ENCODE data around the gene PNN. TPM values are rescaled to one million over a fixed set of nuclear protein-coding genes. Genes with fewer than 3 reads are reported as not detected.
"Not testable (repeated sequence)": the region's sequence is repeated elsewhere in the genome, so short reads cannot be mapped to it uniquely, and the experiment has no call there.

The PNN gene
- total RNA-seq, 1 donor from 2014 or later, result 30.1 TPM

GRCh38 chr14:39203659-39204606 is 28.9 kb downstream of the PNN start:
- TF ChIP-seq CTCF (IDR thresholded peaks at IDR 0.05; ENCODE audit: borderline replicate concordance), result no peak
- H3K27me3 ChIP-seq (ENCODE audit: low read depth), result no peaks in the 10 kb centered on the region
- H3K4me1 ChIP-seq, result no peaks in the 10 kb centered on the region
- DNase-seq, result no peak
- no peaks in the 10 kb centered on the region for H3K9me3 ChIP-seq (replicated peaks)
- intact Hi-C loops (cut with micrococcal nuclease), result no loop called here
- no peak overlapping the region for H3K27ac ChIP-seq (replicated peaks)
- no peaks in the 10 kb centered on the region for H3K36me3 ChIP-seq
- no peak overlapping the region for H3K4me3 ChIP-seq

- H3K36me3 ChIP-seq; intact Hi-C loops (cut with micrococcal nuclease); H3K27me3 ChIP-seq (ENCODE audit: low read depth); H3K4me3 ChIP-seq; H3K9me3 ChIP-seq (replicated peaks); DNase-seq; H3K27ac ChIP-seq (replicated peaks); H3K4me1 ChIP-seq: not testable (repeated sequence)
Observed at GRCh38 chr14:39207430-39207829, 32.4 kb downstream of the PNN start.

- H3K4me3 ChIP-seq, result no peak overlapping the region
- H3K4me1 ChIP-seq, result no peaks in the 10 kb centered on the region
- TF ChIP-seq CTCF (IDR thresholded peaks at IDR 0.05; ENCODE audit: borderline replicate concordance), result no peak
- no peaks in the 10 kb centered on the region for H3K36me3 ChIP-seq
- H3K27ac ChIP-seq (replicated peaks), result no peak overlapping the region
- no peaks in the 10 kb centered on the region for H3K27me3 ChIP-seq (ENCODE audit: low read depth)
- no peak for DNase-seq
- H3K9me3 ChIP-seq (replicated peaks), result no peaks in the 10 kb centered on the region
- intact Hi-C loops (cut with micrococcal nuclease), result no loop called here
Observed at GRCh38 chr14:39211109-39211741, 36.2 kb downstream of the PNN start.

DNA sequence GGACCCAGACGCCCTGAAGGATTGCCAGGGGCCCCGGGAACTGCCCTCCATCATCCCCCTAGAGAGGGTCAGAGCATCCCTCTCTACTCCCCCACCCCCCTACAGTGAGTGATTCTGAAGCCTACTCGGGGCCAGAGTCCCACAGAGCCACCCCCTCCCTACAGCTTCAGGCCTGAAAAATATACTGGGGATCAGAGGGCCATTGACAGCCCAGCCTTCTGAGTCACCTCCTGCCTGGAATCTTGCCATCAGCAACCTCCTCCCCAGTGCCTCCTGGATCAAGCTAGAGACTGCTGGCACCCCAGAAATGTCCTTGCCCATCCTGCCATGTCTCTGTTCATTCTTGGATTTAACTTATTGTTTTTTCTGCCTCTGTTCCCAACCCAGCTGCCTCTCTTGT is 37.0 kb downstream of the PNN start:
- H3K36me3 ChIP-seq, result no peaks in the 10 kb centered on the region
- intact Hi-C loops (cut with micrococcal nuclease), result no loop called here
- DNase-seq, result no peak
- H3K27me3 ChIP-seq (ENCODE audit: low read depth), result no peaks in the 10 kb centered on the region
- no peak overlapping the region for H3K27ac ChIP-seq (replicated peaks)
- H3K4me1 ChIP-seq, result no peaks in the 10 kb centered on the region
- H3K4me3 ChIP-seq, result no peak overlapping the region
- TF ChIP-seq CTCF (IDR thresholded peaks at IDR 0.05; ENCODE audit: borderline replicate concordance), result no peak
- H3K9me3 ChIP-seq (replicated peaks), result no peaks in the 10 kb centered on the region

DNA sequence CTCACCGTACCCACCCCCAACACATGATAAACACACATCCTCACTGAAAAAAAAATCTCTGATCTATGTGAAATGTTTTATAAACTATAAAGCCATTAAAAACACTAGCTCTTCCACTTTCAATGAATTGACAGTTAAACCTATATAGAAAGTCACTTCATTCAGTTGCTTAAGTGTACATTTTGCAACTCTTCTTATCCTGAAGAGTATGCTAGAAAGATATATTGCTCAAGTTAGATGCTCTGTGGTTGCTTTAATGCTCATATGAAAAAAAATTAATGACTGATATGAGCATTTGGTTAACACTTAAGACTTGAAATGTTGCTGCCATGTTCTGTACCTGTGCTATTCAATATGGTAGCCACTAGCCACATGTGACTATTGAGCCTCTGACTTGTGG is 37.6 kb downstream of the PNN start:
- H3K9me3 ChIP-seq (replicated peaks), result no peaks in the 10 kb centered on the region
- intact Hi-C loops (cut with micrococcal nuclease), result no loop called here
- H3K27me3 ChIP-seq (ENCODE audit: low read depth), result no peaks in the 10 kb centered on the region
- H3K4me3 ChIP-seq, result no peak overlapping the region
- no peak overlapping the region for H3K27ac ChIP-seq (replicated peaks)
- no peak for DNase-seq
- no peaks in the 10 kb centered on the region for H3K4me1 ChIP-seq
- H3K36me3 ChIP-seq, result no peaks in the 10 kb centered on the region
- TF ChIP-seq CTCF (IDR thresholded peaks at IDR 0.05; ENCODE audit: borderline replicate concordance), result no peak
